ENCODE data around the gene CCDC85A.

DNA sequence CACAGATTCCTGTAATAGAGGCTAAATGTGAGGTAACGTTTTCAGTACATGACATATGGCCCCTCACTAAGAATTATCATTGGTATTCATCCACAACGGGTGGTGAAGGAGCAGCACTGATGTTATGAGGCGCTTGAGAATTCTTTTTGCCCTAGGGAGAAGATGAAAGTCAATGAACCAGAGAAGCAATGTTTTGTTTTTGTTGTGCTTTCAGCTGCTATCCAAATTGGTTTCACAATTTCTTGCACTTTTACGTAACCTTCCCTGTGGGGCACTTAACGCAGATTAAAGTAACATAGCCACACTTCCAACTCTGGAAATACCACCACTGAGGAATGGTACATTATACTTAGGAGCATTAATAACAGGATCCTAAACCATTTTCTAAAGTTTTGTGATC lies 13.3 kb upstream of the CCDC85A start:
- TF ChIP-seq, protein P1, sequence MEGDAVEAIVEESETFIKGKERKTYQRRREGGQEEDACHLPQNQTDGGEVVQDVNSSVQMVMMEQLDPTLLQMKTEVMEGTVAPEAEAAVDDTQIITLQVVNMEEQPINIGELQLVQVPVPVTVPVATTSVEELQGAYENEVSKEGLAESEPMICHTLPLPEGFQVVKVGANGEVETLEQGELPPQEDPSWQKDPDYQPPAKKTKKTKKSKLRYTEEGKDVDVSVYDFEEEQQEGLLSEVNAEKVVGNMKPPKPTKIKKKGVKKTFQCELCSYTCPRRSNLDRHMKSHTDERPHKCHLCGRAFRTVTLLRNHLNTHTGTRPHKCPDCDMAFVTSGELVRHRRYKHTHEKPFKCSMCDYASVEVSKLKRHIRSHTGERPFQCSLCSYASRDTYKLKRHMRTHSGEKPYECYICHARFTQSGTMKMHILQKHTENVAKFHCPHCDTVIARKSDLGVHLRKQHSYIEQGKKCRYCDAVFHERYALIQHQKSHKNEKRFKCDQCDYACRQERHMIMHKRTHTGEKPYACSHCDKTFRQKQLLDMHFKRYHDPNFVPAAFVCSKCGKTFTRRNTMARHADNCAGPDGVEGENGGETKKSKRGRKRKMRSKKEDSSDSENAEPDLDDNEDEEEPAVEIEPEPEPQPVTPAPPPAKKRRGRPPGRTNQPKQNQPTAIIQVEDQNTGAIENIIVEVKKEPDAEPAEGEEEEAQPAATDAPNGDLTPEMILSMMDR (IDR thresholded peaks at IDR 0.05), result no peak
- TF ChIP-seq POLR2A (IDR thresholded peaks at IDR 0.05), result no peak
